ENCODE measurements around the gene ARID4B. TPM values are rescaled to one million over a fixed set of nuclear protein-coding genes. Genes with fewer than 3 reads are reported as not detected.

The ARID4B gene
- total RNA-seq, 1 donor from 2014 or later, result 17.6 TPM

DNA sequence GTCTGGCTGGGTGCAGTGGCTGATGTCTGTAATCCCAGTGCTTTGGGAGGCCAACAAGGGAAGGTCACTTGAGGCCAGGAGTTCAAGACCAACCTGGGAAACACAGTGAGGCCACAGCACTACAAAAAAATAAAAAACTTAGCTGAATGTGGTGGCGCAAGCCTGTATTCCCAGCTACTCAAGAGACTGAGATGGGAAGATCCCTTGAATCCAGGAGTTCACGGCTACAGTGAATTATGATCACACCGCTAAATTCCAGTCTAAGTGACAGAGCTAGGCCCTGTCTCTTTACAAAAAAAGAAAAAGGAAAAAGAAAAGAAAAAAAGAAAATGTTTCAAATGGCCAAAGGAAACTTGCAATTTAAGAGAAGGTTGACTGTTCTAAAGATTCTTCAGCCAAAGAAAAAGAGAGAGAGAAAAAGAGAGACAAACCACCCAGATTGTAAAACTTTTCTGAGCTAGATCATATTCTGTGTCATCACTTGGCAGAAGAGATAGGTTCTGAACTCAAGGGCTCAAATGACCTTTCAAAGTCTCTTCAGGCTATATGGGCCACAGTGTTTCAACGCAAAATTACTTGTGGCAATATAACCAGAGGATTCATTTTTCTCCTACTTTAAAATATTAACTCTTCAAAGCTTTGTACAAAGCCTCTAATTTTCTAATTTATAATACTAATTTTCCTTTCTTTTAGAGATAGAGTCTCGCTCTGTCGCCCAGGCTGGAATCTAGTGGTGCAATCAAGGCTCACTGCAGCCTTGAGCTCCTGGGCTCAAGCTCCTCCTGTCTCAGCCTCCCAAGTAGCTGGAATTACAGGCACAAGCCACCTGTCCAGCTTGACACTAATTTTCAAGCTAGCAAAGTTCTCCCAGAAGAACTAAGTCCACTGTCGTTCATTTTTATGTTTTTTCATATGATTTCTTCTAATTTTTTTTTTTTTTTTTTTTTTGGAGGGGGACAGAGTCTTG lies 20.5 kb downstream of the ARID4B start:
- intact Hi-C loops (cut with DNase I), result no loop called here

DNA sequence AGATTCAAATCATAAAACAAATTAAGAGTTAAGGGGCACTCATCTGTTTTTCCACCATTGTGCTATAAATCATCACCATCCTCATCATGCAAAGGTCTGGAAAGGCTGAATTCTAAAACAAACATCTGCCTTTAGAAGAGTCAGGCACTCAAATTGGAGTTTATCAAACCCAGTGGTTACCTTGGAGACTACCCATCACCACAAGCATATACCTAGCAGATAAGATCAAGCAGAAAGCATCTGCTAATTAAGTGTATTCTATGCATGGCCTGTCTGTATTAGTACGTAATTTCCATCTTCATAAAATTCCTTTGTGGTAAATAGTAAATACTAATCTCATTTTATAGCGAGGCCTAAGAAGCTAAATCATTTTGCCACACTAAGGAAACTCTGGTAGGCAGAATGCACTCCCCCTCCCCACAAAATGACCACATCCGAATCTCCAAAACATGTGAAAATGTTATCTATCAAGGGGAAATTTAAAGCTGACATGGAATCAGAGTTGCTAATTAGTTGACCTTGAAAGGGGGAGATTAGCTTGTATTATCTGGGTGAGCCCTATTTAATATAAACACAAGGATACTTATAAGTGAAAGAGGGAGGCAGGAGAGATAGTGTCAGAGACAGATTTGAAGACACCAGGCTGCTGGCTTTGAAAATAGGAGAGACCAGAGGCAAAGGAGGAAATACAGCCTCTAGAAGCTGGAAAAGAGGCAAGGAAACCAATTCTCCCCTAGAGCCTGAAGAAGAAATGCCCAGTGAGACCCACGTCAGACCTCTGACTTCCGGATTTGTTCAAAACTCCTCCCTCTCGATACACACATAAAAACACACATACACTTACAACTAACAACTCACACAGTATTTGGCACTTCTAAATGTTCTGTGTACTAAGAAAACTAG lies 23.2 kb downstream of the ARID4B start:
- DNase-seq (ENCODE audit: low spot score), result no peak
- intact Hi-C loops (cut with DNase I), result no loop called here

More for the DNA sequence above, 20.5 kb downstream of the ARID4B start:
- DNase-seq (ENCODE audit: low spot score), result no peak

DNA sequence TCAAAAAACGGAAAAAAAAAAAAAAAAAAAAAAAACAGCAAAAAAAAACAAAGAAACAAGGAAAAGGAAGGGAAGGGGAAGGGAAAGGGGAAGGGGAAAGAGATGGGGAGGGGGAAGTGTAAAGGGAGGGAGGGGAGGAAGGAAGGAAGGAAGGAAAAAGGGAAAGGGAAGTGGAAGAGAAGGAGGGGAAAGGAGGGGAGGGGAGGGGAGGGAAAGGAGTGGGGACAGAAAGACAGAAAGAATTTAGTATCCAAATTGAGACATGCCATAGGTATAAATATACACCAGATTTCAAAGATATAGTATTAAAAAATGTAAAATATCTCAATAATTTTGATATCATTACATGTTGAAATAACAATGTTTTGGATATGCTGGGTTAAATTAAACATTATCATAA lies 25.8 kb downstream of the ARID4B start:
- no peak for DNase-seq (ENCODE audit: low spot score)
- intact Hi-C loops (cut with DNase I), result no loop called here

DNA sequence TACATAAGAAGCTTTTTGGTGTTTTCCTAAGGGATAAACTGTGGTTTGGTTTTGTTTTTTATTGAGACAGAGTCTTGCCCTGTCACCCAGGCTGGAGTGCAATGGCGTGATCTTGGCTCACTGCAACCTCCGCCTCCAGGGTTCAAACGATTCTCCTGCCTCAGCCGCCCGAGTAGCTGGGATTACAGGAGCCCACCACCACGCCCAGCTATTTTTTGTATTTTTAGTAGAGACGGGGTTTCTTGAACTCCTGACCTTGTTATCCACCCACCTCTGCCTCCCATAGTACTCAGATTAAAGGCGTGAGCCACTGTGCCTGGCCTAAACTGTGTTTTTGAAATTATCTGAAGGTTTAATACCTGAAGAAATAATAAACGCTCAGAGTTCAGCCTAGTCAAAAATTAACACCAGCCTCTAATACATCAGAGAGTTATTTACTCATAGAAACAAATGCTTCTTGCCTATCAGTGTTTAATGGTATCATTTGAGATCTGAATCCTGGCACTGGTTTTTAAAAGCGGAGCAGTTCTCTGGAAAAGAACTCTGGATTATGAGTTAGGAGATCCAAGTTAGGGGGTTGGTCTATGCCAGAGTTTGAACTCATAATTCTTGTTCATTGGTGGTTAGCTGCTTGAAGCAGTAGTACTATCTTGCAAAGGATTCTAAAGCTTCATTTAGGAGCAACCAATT lies 28.7 kb downstream of the ARID4B start:
- intact Hi-C loops (cut with DNase I), result no loop called here
- no peak for DNase-seq (ENCODE audit: low spot score)

DNA sequence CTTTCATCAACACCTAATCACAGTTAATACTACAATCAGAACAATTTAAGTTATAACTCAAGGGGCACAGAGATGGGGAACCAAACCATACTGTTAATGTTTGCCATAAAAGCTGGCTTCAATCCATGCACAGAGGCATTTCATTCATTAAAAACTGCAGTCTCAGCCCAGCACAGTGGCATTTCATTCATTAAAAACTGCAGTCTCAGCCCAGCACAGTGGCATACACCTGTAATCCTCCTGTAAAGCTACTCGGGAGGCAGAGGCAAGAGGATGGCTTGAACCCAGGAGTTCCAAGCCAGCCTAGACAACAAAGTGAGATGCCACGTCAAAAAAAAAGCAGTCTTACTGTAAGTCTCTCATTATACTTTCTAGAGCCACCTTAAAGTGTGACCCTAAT lies 29.2 kb downstream of the ARID4B start:
- intact Hi-C loops (cut with DNase I), result no loop called here
- no peak for DNase-seq (ENCODE audit: low spot score)

DNA sequence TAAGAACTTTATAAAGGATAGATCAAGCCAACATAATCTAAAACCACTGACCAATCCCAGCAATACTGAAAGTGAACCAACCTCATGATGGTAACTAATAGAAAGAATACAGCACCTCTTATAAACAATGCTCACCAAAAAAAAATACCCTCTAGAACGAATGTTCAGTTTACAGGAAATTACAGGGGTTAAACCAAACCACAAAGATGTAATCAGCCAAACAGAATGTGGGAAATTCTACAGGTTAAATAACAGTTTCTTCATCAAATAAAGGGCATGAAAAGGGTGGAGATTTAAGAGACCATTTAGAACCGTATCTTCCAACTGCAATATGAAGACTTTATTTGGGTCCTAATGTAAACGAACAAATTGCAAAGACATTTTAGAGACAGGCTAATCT lies 30.4 kb downstream of the ARID4B start:
- intact Hi-C loops (cut with DNase I), result no loop called here
- DNase-seq (ENCODE audit: low spot score), result no peak

DNA sequence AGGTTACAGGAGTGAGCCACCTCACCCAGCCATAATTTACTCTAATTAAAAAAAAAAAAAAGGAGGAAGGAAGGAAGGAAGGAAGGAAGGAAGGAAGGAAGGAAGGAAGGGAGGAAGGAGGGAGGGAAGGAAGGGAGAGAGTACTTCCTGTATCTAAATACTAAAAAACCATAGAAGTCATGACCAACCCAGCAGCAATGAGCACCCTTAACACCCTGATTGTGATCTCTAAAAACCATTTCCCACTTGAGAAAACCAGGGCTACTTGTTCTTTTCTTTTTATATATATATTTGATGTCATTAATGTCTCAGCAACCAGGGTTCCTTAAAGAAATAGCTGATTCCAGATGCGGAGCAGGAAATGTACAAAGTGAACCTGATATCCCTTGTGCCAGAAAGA lies 31.2 kb downstream of the ARID4B start:
- no peak for DNase-seq (ENCODE audit: low spot score)
- intact Hi-C loops (cut with DNase I), result no loop called here

DNA sequence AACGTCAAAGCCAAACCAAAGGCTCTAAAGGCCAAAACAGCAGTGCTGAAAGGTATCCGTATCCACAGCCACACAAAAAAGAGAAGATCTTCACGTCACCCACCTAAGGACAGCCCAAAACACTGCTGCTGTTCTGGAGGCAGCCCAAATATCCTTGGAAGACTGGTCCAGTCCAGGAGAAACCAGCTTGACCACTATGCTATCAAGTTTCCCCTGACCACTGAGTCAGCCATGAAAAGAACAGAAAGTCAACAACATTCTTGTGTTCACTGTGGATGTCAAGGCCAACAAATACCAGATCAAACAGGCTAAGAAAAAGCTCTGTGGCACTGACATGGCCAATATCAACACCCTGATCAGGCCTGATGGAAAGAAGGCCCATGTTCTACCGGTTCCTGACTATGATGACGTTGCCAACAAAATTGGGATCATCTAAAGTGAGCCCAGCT lies 32.1 kb downstream of the ARID4B start:
- no peak for DNase-seq (ENCODE audit: low spot score)
- intact Hi-C loops (cut with DNase I), result no loop called here

DNA sequence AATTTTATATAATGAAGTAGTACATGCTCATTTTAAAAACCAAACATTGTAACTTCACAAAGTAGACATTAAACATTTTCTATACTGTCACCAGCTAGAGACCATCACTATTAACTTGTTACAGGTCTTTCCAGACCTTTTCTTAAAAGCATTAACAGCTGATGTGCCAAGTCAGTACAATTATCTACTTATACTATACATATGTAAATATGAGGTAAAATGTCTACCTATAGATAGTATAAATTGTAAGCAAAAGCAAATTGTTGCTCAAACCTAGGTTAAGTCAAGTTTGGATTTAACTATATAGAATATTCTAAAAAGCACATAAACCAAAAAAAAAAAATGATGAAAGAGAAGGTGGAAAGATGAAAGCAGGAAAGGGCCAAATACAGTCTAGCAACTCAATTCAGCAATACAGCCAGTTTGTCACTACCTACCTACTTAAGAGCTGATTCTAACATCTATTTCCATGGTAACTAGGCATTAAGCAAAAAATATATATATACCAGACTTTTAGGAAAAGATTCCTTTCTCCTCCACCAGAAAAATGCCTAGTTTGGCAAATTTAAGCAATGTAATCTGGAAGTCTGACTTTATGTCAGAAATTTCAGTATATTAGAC lies 34.5 kb downstream of the ARID4B start:
- no peak for DNase-seq (ENCODE audit: low spot score)
- intact Hi-C loops (cut with DNase I), result no loop called here

DNA sequence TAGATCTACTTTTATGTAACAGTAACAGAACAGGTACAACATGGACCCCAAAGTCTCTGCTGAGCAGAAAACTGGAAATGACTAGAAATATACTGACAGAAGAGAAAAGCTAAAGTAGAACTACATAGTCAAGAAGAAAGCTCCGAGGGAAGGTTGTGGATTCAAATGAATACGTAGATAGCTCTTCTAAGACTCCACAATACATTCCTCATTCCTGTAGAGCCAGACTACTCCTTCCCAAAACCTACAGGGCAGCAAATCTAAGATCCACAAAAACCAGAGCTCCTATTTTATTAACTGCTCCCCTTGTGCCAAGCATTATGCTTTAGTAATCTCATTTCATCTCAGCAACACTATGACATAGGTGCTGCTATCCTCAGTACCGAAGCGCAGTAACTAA lies 35.2 kb downstream of the ARID4B start:
- intact Hi-C loops (cut with DNase I), result no loop called here
- no peak for DNase-seq (ENCODE audit: low spot score)

DNA sequence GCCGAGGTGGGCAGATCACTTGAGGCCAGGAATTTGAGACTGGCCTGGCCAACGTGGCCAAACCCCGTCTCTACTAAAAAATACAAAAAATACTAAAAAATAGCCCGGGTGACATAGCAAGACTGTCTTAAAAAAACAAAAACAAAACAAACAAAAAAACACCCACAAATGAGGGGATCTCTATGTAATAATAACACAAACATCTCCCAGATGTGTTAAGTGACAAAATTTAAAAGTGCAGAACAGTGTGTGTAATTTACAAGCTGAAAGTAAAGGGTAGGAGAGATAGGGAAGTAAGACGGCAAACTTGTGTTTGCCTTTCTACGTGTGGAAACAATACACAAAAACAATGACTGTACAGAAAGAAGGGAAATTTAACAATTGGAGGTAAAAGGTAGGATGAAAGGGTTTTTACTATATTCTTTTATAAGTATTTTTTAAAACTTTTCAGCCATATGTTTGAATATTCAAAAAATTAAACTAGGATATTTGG lies 36.3 kb downstream of the ARID4B start:
- intact Hi-C loops (cut with DNase I), result no loop called here
- no peak for DNase-seq (ENCODE audit: low spot score)

DNA sequence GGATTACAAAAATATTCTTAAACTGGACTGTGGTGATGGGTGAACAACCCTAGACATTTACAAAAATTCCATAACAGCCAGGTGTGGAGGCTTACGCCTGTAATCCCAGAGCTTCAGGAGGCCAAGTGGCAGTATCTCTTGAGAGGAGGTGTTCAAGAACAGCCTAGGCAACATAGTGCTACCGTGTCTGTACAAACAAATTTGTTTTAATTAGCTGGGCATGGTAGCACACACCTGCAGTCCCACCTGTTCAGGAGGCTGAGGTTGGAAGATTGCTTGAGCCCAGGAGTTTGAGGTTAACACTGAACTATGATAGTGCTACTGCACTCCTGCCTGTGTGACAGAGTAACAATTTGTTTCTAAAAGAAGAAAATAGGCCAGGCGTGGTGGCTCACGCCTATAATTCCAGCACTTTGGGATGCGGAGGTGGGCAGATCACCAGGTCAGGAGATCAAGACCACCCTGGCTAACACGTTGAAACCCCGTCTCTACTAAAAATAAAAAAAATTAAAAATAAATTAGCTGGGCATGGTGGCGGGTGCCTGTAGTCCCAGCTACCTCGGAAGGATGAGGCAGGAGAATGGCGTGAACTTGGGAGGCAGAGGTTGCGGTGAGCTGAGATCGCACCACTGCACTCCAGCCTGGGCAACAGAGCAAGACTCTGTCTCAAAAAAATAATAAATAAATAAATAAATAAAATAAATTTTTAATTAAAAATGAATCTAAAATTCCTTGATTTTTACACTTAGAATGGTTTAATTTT lies 37.1 kb downstream of the ARID4B start:
- intact Hi-C loops (cut with DNase I), result no loop called here
- no peak for DNase-seq (ENCODE audit: low spot score)

DNA sequence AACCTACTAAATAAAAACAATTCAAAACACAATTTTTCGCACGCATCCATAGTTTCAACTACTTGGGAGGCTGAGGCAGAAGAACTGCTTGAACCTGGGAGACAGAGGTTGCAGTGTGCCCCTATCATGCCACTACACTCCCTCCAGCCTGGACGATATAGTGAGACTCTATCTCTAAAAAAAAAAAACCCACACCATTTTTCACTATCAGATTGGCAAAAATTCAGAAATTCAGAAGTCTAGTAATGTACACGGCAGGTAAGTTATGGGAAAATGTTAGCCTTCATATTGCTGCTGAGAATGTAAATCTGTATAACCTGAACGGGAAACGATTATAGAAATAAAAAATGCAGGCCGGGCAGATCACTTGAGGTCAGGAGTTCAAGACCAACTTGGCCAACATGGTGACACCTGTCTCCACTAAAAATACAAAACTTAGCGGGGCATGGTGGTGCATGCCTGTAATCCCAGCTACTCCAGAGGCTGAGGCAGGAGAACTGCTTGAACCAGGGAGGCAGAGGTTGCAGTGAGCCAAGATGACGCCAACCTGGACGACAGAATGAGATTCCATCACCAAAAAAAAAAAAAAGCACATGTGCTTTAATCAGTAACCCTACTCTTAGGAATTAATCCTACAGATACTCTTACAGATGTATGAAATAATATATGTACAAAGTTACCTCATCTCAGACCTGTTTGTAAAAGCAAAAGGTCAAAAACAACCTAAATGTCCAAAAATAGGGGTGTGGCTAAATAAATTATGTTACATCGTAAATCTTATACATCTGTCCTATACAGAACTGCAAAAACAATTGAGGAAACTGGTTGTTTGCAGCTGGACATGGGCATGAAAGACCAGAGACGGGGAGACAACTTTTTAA lies 37.9 kb downstream of the ARID4B start:
- intact Hi-C loops (cut with DNase I), result loop anchor here (10.0 kb wide), 1 partner anchor 745 kb away; no protein-coding TSS in a partner anchor
- DNase-seq (ENCODE audit: low spot score), result no peak

DNA sequence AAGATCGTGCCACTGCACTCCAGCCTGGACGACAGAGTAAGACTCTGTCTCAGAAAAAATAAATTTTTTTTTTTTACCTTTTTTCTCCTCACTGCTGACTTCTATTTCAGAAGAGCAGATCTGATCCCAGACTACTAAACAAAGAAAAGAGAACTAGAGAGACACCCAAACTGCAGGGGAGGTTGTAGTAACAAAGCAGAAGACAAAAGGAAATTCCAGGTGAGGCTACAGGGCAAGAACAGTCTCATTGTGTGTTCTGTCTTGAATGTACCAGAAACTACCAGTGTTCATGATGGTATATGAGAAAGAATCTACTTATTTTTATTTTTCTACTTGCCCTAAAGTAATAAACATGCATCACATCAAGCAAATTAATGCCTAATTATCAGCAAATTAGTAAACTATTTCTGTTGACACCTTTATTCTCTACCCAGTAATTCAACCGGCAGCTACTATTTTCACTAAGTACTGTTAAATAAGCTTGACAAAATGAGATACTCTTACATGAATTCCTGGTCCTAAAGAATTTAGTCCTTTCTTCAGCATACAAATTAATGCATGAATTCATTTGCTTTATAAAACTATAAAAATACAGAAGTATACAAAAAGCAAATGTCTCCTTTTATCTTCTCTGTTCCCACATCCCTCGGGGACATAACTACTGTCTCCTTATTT lies 40.6 kb downstream of the ARID4B start:
- no peak for DNase-seq (ENCODE audit: low spot score)
- intact Hi-C loops (cut with DNase I), result loop anchor here (10.0 kb wide), 1 partner anchor 747 kb away; no protein-coding TSS in a partner anchor

DNA sequence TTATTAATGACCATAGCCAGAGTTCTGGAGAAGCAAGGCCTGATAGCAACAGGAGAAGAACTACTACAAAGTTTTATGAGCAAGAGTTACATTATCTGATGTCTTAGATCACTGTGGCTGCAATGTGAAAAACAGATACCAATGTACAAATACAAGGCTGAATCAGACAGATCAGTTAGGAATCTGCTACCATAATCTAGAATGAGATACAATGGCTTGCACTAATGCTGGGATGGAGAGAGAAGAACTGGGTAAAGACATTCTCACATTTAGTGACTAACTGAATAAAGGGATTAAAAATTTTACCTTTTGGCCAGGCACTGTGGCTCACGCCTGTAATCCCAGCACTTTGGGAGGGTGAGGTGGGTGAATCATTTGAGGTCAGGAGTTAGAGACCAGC lies 41.3 kb downstream of the ARID4B start:
- intact Hi-C loops (cut with DNase I), result loop anchor here (10.0 kb wide), 1 partner anchor 748 kb away; no protein-coding TSS in a partner anchor
- DNase-seq (ENCODE audit: low spot score), result no peak

DNA sequence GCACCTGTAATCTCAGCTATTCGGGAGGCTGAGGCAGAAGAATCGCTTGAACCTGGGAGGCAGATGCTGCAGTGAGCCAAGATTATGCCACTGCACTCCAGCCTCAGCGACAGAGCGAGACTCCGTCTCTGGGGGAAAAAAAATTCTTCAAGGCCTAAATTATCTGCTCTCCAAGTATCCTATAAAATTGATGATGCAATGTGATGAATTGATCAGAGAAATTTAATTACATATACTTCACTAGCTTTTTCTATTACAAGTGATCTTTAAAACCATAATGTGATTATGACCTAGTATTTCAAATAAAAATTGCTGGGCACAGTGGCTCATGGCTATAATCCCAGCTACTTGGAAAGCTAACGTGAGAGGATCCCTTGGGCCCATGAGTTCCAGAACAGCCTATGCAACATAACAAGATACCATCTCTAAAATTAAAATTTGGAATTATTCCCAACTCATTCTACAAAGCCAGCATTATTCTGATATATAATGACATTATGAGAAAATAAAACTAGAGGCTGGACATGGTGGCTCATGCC lies 43.7 kb downstream of the ARID4B start:
- intact Hi-C loops (cut with DNase I), result loop anchor here (10.0 kb wide), 1 partner anchor 751 kb away; no protein-coding TSS in a partner anchor
- no peak for DNase-seq (ENCODE audit: low spot score)

All from cardiac septum (tissue), 1 donor.